Activated CD4-positive, CD25-positive, alpha-beta regulatory T cell treated with anti-CD3 and anti-CD28 coated beads, Interleukin-2, amount 50 U/mL, for 16 hours (primary cell): ENCODE results near the gene RFX4.
"Not testable (repeated sequence)": the region's sequence is repeated elsewhere in the genome, so short reads cannot be mapped to it uniquely, and the experiment has no call there.

ENCODE experiments used
- DNase-seq: peaks from one replicate; pipeline ENCODE4 v3.0.0-alpha.2; 2020; ENCODE audit warnings: low read depth, low spot score

The RFX4 gene

DNA sequence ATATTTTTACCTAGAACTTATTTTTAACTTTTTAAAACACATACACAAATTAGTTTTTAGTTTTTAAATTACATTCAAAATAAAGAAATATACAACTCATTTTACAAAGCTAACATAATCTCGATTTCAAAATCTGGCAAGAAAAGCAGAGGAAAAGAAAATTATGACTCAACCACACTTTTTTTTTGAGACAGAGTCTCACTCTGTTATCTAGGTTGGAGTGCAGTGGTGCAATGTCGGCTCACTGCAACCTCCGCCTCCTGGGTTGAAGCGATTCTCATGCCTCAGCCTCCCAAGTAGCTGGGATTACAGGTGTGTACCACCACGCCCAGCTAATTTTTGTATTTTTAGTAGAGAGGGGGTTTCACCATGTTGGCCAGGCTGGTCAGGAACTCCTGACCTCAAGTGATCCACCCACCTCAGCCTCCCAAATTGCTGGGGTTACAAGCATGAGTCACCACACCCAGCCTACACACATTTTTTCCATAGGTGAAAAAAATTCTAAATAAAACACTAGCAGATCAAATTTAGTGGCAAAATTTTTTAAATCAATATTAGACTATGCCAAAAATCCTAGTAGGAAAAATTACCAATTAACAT, 143.9 kb downstream of the RFX4 start:
- DNase-seq, result not testable (repeated sequence)

DNA sequence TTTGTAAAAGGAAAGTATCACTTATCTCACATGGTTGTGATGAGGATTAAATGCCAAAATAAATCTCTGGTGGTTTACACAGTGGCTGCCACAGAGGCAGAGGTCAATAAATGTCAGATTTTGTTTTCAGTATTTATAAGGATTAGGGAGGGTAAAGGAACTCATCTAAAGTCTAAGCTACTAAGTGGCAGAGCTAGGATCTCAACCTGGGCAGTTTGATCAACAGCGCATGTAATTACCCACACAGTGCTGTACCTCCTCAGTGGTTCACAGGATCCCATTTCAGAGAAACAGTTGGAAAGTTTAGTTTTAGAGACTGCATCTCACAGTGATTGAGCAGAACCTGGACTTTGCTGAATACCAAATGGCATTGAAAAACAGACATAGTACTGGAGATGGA, 146.8 kb downstream of the RFX4 start:
- no peak for DNase-seq

DNA sequence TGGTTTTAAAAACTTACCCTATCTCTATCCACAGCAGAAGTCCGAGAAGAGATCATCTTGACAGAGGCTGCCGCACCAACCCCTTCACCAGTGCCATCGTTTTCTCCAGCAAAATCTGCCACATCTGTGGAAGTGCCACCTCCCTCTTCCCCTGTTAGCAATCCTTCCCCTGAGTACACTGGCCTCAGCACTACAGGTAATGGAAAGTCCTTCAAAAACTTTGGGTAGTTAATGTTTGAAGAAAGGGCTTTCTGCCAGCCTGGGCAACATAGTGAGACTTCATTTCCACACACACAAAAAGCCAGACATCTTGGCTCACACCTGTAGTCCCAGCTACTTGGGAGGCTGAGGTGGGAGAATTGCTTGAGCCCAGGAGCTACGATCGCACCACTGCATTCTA, 150.1 kb downstream of the RFX4 start:
- DNase-seq, result no peak

DNA sequence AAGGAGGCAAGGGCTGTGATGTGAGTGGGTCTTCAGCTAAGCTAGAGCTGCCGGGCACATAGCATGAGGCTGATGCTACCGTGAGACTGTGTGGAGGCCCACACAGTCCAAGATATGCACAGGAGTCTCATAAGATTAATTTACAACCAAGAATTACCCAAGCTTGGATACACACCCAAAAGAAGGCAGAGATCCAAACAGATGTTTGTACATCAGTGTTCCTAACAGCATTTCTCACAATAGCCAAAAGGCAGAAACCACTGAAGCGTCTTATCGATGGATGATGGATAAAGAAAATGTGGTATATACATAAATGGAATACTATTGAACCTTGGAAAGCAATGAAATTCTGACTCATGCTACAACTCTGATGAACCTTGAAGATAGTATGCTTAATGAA, 150.9 kb downstream of the RFX4 start:
- no peak for DNase-seq

DNA sequence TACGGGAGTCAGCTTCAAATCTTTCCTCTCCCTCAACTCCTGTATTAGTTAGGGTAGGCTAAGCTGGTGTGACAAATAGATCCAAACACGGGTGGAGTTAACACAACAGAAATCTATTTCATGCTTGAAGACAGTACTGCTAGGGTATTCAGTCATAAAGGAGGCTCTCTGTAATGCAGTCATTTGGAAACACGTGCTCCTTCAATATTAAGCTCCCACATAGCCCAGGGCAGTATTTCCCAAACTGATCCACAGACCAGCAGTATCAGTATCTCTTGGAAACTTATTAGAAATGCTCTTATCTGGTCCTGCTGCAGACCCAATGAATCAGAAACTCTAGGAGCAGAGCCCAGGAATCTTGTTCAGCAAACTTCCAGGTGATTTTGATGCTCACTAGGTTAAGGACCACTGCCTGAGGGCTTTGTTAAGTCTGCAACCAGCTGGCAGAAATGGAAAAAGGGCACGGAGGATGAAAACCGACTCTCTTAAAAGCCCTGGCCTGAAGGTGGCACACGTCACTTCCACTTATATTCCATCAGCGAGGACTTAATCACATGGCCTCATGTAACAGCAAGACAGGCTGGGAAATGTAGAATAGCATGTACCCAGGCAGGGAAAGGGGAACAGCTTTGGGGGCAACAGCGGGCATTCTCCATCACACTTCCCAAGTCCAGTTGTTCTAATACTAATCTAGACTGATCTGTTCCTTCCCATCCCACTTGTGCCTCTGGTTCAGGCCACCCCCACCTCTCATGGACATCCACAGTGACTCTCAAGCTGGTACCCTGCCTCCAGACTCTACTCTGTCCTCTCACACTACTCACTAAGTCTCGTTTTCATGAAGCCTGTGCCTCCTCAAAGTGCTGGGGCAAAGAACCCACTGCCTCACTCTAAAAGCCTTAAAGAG, 153.5 kb downstream of the RFX4 start:
- DNase-seq, result no peak

DNA sequence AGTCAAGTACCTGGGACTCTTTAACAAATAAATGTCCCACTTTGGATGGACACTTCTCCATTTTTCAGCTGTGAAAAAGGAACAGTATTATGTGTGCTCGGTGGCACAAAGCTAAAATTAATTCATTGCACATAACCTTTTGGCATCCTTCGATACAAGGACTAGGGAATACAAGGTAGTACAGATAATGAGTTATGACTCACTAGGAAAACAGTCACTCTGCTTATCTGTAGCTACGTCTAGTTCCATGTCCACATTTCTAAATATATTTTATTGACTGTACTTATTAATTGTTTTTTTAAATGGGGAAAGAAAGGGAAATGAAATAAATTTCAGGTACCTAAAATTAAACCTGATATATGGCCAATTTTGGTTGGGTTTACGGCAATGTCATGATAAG, 156.5 kb downstream of the RFX4 start:
- DNase-seq, result no peak

DNA sequence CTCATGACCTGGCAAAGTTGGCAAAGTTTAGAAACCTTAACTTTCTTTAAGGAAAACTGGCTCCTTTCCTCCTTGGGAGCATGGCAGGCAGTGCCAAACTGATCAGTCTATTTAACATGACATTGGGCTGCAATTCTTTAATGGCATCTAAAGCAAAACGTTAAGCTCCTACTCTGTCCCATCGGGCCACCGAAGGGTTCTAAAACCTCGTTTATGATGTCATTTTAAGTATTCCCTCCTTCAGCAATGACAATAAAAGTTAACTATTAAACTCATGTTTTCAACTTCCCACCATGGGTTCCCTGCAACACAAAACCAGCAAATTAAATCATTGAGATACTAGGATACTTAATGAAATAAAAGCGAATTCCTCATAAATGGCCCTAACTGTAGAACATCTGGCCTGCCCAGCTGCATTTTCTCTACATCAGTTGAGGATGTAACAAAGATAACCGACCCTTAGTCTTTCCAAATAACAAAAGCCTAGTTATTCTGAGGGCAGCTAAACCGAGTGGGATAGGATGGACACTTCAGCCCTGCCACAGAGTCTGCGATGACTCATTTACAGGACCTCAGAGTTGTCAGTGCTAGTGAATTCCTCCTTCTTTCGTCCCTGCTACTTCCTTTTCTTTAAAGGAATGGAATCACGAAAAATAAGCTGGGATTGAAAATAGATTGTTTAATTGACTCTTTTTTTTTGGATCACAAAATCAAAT, 157.2 kb downstream of the RFX4 start:
- DNase-seq, result no peak

DNA sequence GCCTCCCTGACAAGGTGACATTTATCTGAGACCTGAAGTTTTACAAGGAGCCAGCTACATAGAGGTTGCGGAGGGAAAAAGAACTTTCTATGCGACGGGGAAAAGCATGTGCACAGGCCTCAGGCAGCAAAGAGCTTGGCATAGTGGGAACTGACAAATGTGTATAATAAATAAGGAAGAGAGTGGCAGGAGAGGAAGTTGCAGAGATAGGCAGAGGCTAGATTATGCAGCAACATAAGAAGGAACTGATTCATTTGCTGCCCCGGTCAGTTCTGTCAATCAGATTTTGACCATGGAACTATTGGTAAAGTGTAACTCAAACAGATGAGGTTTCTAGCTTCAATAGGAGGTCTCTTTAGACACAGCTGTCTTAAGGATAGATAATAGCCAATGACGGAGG, 158.0 kb downstream of the RFX4 start:
- DNase-seq, result no peak

DNA sequence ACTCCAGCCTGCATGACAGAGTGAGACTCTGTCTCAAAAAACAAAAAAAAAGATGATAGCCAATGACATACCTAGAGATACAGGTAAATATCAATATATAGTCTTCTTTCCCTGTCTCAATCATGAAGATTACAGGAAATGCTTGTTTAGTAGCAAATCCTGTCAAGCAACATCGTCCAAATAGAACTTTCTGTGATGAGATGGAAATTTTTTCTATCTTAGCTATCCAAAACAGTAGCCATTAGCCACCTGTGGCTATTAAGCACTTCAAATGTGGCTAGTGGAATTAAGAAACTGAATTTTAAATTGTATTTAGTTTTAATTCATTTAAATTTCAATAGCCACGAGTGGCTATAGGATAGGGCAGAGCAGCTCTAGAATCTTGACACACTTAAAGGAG, 158.4 kb downstream of the RFX4 start:
- DNase-seq, result no peak

DNA sequence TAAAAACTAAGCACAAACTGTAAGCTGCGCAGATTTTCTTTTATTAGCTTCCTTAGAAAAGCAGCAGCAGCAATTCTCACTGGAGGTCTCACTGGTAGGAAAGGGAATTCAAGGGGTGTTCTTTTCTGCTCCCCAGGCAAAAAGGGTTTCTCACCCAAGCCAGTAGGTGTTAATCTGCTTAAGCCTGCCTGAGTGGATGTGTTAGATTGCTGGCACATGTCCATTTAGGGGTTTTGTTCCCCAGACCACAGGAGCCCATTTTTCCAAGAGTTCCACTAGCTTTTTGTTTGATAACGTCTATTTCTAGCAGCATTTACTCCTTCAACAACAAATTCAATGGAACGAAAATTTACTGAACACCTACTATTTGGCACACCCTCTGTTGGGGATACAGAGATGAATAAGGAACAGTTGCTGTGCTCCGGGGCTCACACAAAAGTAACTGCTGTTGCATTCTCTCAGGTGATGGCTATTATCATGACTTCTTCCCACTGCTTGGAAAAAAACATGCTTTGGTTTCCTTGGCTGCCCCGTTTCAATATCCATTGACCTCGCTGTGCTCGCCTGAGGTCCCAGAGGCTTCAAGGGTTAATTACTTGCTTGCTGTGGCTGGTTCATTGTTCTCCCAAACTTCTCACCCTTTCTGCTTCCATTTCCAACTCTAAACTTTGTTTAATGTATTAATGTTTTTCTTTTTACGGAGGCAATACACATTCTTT, 160.6 kb downstream of the RFX4 start:
- DNase-seq, result no peak

DNA sequence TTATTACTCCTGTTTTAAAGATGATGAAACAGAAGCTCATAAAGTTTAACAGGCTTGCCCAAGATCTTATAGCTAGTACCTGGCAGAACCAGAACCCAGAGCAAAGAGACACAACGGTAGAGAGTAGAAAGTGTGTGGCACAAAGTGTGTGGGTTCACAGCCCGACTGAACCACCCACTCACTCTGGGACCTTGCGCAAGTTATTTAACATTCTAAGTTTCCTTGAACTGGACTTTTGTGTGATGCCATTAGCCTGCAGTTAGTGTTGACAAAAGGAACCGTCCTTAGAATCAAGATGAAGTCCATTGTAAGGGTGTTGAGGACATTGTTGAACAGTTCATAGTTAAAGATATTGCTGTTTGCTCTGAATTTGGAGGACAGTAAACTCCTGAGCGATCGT, 161.8 kb downstream of the RFX4 start:
- DNase-seq, result no peak

DNA sequence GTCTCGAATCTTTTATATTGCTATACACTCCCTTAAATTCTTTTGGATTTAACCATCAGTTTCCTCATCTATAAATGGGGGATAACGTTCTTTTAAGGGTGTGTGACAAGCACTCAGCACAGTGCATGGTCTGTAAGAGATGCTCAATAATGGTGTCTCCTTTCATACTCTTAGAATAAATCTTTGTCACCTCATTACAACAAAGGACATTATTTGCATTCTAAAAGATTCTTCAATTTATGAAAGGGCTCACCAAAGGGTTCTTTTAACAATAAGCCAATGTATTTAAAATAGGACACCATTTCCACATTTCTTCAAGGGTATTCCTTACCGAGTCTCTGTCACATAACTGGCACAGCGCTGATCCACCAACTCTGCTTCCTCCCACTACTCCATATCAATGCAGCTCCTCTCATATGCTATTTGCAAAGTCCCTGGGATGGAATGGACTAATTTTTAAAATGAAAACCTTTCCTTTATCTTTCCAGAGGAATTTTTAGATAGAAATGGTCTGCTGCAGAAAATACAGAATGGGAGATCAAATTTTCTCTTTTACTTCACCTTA, 162.5 kb downstream of the RFX4 start:
- no peak for DNase-seq

DNA sequence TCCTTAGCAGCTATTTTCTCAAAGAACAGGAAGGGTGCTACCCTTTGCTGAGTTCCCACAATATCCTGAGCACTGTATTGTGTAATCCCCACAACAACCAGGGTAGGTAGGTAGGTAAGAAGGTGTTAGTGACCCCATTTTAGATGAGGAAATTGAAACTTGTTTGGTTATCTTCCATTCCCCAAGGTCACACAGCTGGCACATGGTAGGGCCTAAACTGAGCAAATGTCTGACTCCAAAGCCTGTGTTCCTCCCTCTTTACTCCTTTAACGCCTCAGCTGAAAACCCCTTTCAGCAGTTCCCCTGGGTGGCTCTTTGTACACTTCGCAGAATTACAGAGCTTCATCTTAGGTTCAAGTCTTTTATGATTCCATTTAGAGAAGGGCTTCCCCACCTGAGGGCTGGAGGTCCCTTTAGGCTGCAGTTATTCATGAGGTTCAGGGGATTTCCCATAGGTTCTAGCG, 165.2 kb downstream of the RFX4 start:
- no peak for DNase-seq

DNA sequence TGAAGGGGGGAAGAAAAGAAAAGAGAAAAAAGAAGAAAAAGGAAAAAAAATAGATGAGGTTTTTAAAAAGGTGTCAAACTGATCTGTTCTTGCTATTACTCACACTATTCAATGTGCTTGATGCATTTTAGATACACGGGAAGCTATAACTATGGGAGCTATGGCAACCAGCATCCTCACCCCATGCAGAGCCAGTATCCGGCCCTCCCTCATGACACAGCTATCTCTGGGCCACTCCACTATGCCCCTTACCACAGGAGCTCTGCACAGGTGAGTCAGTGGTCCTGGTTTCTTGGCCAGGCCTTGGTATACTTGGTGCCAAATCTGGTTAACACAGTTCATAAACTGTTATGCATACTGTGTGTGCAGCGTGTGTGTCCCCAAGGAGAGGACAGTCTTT, 167.7 kb downstream of the RFX4 start:
- DNase-seq, result no peak

DNA sequence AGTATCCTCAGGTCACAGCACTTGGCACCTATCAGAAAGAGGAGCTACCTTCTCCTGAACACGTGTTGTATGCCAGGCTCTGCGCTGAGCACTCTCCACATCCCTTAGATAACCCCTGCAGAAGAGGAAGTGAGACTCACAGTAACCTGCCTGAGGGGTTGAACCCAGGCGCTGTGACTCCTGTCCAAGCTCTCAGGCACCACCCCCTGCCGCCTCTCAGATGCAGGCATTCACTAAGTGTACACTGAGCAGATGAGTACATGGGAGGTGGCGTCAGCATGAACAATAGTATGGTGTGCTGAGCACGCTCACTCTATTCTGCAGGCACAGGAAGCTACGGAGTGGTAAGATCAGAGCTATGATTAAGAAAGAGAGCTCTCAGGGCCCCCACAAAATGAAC, 170.7 kb downstream of the RFX4 start:
- no peak for DNase-seq

DNA sequence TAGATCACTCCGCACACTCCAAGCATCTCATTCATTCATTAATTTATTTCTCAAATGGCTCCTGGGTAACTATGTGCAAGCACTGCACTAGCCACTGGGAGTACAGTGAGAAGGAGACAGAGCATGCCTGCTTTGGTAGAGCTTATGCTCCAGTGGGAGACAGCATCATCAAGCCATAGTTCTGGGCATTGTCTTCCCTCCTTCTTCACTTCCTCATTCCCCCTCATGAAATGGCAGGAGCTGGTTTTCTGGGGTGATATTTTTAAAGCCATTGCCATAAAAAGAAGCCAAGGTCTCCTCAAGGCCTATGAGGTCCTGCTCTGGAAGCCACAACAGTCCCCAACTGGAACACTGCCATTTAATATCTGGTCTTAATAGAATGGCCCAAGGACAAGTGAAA, 171.5 kb downstream of the RFX4 start:
- no peak for DNase-seq

DNA sequence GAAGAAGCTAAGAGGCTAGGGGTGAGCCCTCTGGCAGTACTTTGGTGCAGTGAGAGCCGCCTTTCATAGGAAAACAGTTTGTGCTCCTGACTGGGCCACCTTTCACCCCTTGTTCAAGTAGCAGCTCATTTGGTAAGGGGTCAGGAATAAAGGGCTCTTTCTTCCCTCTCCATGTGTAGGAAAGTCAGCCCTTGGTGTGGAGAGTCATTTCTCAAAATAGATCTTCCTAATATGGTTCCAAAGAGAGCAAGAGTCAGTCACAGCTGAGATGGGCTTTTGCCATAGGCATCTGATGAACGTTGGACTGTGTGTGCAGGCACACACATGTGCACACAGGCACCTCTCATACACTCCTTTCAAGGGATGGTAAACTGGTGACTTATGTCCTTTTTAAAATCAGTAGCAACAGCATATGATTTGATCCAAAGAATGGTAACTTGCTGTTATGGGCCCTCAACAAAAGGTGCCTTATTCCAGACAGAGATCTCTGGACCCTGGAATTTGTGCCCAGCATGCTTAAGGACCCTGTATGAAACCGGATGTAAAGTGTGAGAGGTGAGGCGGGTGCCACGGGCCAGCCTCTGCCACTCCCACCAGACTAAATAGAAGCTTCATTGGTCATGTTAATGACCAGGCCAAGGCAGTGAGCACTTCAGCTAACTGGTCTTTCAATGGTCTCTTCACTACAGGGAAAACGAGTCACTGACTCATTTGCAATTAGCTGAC, 175.0 kb downstream of the RFX4 start:
- no peak for DNase-seq

DNA sequence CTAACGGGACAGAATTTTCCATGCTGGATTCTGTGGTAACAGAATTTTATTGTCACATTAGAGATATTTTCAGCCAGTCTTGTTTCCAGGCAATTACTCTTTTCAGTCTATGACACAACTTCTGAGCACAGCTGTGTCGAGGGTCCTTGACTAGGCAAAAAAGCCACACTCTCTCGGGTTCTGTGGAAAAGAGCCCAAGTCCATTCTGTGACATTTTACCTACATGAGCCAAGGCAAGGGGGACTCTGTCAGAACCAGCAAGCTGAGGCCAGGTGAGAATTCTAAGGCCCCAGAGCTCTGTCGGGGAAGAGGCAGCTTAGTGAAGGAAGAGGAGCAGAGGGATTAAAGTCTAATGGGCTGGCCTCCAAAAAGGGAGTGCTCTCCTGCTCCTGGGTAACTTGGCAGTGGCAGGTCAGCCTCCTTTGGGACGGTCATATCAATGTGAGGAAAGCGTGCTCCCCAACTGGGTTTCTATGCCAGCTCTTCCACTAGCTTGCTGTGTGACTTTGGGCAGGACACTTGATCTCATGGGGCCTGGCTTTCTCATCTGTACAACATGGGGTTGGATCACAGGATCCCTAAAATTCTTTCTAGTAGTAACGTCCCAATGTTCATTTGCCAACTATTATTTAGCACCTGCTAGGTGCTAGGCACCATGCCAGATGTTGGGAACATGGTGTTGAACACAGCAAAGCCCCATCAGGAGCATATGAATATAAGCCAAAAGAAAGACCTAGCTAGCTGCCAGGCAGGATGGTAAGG, 175.7 kb downstream of the RFX4 start:
- DNase-seq, result no peak

DNA sequence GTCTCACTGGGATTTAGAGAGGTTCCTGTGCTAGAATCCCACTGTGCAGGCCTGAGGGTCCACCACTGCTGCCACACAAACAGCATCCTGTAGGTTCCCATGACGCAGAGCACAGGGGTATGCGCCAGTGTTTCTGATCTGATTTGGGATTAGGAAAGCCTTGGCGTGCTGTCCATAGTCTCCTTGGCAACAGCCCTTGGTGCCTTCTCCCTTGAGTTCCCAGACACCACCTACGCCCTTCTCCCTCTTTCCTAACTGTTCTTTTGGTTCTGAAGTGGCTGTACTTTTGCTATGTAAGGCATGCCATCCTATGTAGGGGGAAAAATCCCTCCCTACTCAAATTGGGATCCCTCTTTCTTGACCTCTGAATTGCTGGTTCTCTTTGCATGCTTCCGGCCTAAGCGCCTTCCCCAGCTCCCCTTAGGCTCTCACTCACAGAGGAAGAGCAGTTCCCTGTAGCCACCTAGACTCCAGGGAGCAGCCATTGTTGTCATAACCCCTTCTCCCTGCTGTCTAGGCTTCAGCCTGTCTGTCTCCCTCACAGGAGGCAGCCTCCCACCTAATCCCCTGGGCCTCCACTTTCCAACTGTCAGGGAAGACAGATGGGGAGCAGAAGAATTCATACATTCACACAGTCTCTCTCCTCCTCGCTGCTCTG, 176.9 kb downstream of the RFX4 start:
- no peak for DNase-seq

DNA sequence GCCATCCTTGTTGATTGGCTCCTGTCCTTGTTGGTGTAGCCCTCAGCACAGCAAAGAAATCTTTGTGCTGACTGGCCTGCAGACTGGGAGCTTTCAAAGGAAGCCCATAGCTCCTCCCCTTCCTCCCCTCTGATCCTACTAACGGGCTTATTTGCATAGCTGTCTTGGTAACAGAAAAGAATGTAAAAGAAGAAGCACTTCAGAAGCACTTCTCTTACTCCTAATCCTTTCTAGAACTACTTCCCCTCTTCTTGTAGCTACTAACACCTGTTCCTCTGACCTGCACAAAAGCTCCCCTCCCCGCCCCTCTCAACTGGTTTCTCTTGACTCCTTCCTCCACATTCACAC, 177.4 kb downstream of the RFX4 start:
- DNase-seq, result no peak
